BE2C (cell line): ENCODE data around the gene NRXN3.

Experiments used
- DNase-seq: peaks from one replicate; pipeline ENCODE4 v3.0.0-alpha.2; 2020
- H3K27me3 ChIP-seq: fragments of 250-450 bp; sonication (Bioruptor Pico); 2 replicates; pipeline ENCODE4 v1.5.1; 2020; ENCODE audit warnings: mild to moderate bottlenecking
- H3K36me3 ChIP-seq: fragments of 250-450 bp; sonication (Bioruptor Pico); 2 replicates; pipeline ENCODE4 v1.5.1; 2020; ENCODE audit warnings: mild to moderate bottlenecking
- H3K4me1 ChIP-seq: fragments of 250-450 bp; sonication (Bioruptor Pico); 2 replicates; pipeline ENCODE4 v1.5.1; 2020
- H3K4me3 ChIP-seq: 2 replicates; pipeline ENCODE4 v1.5.1; 2011; ENCODE audit warnings: low read depth, low read length
- H3K9me3 ChIP-seq: fragments of 250-450 bp; sonication (Bioruptor Pico); 2 replicates; pipeline ENCODE4 v1.5.1; 2020
- TF ChIP-seq, protein P1 (sequence below): IDR thresholded peaks from 2 replicates; pipeline ENCODE4 v1.5.1; 2012; ENCODE audit warnings: mild to moderate bottlenecking, low read depth, low read length

The NRXN3 gene

DNA sequence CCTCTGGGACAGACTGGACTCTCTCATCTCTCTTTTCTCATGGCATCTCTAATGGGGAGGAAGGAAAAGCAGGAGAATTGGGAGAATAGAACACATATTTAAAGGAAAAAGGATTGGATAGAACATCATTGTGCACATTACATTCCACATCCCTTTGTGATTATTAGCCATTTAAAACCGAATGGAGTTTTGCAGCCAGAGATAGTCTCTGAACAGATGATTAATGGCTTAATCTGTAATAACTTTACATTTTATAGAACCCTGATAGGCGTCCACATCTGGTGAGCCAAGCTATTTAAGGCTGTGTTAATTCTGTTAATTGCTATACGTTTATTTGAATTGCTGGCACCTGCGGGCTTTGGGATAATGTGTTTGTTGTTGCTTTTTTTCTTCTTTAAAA is 487.3 kb downstream of the NRXN3 start:
- H3K36me3 ChIP-seq, result no peaks in the 10 kb centered on the region
- H3K27me3 ChIP-seq, result no peaks in the 10 kb centered on the region
- no peaks in the 10 kb centered on the region for H3K9me3 ChIP-seq
- no peak for DNase-seq
- H3K4me3 ChIP-seq, result no peak overlapping the region
- no peaks in the 10 kb centered on the region for H3K4me1 ChIP-seq
- TF ChIP-seq, protein P1, sequence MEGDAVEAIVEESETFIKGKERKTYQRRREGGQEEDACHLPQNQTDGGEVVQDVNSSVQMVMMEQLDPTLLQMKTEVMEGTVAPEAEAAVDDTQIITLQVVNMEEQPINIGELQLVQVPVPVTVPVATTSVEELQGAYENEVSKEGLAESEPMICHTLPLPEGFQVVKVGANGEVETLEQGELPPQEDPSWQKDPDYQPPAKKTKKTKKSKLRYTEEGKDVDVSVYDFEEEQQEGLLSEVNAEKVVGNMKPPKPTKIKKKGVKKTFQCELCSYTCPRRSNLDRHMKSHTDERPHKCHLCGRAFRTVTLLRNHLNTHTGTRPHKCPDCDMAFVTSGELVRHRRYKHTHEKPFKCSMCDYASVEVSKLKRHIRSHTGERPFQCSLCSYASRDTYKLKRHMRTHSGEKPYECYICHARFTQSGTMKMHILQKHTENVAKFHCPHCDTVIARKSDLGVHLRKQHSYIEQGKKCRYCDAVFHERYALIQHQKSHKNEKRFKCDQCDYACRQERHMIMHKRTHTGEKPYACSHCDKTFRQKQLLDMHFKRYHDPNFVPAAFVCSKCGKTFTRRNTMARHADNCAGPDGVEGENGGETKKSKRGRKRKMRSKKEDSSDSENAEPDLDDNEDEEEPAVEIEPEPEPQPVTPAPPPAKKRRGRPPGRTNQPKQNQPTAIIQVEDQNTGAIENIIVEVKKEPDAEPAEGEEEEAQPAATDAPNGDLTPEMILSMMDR, result no peak

DNA sequence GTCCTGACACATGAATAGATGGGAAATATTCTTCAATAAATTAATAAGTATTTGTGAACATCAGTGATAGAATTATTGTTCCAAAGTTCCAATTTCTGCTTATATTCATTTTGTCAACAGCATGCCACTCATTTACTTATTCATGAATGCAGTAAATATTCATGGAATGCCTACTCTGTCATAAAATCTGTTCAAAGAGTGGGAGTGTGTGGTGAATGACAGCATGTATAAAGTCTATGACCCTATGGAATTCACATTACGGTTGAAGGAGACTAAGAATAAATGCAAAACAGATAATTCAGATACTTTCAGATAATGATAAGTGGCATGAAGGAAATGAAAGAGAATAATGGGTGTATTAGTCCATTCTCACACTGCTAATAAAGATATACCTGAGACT is 494.7 kb downstream of the NRXN3 start:
- Histone ChIP-seq H3K36me3 (no peaks in the 10 kb centered on the region), H3K4me1 (no peaks in the 10 kb centered on the region), H3K9me3 (no peaks in the 10 kb centered on the region), H3K4me3 (no peak overlapping the region), H3K27me3 (no peaks in the 10 kb centered on the region)
- DNase-seq, result no peak
- TF ChIP-seq, protein P1, result no peak

DNA sequence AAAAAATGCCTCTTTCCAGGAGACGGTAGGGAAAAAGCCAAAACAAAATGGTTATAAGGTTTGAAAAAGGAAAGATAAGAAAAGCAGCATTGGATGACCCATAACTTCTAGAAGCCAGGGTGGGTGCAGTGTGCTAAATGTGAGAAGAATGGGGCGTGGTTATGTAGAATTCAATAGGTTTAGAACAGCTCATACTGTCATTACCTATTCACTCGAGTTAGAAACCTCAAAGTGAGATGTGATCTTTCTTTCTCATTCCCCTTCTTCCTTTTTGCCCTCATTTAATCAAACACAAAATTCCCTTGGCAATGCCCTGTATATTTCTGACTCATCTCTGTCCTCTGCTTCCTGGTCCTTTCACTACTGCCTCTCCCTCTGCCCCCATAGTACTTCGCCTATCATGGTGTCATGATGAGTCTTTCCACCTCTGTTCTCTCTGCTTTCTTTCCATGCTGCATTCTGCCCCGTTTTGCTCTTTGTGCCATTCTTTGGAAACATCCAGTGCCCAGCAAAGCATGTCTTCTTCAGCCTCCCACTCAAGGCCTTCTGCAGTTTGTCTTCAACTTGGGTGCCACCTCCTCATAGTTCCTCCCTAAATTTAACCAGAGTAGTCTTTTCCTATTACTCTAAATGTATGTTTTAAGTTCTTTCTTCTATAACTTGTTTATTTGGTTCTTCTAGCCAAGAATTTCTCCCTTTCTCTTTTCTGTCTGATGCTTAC is 496.3 kb downstream of the NRXN3 start:
- no peak overlapping the region for H3K4me3 ChIP-seq

DNA sequence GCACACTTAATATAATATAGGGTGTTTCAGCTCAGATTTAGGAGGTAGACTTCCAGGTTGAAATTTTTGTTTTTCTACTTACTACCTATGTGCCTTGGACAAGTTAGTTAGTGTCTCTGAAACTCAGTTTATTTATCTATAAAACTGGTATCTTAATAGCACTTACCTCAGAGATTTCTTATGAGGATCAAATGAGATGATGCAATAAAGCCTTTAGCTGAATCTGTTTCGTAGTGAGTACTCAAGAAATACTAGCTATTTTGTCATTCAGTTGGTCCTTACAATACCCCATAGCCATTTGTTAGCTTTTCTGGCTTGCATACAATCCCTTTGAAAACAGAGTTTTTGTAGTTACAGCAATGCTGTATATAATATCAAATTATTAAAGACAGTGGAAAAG is 497.0 kb downstream of the NRXN3 start:
- Histone ChIP-seq H3K4me3 (no peak overlapping the region), H3K4me1 (no peaks in the 10 kb centered on the region), H3K27me3 (no peaks in the 10 kb centered on the region), H3K36me3 (no peaks in the 10 kb centered on the region), H3K9me3 (no peaks in the 10 kb centered on the region)
- TF ChIP-seq, protein P1, result no peak
- no peak for DNase-seq

More for the DNA sequence above, 496.3 kb downstream of the NRXN3 start:
- Histone ChIP-seq H3K36me3 (no peaks in the 10 kb centered on the region), H3K9me3 (no peaks in the 10 kb centered on the region), H3K4me1 (no peaks in the 10 kb centered on the region), H3K27me3 (no peaks in the 10 kb centered on the region)
- no peak for DNase-seq
- TF ChIP-seq, protein P1, result no peak

DNA sequence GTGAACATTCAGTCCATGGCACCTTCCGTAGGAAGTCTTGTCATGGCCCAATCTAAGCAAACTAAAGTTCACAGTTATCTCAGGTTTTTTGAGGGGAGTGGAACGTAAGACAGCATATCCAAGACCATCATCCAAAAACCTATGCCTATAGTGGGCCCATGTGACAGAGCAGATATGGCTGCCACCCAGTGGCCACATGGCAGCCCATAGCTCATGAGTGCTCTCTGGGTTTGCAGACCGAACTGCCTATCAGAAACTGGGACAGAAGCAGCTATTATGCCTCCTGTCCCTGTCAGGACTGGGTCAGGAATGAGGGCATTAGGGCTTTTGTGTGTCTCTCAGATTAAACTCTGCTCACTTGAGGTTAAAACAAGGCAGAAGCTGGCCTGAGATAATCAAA is 503.7 kb downstream of the NRXN3 start:
- TF ChIP-seq, protein P1, result no peak
- Histone ChIP-seq H3K27me3 (no peaks in the 10 kb centered on the region), H3K4me1 (no peaks in the 10 kb centered on the region), H3K36me3 (no peaks in the 10 kb centered on the region), H3K4me3 (no peak overlapping the region), H3K9me3 (no peaks in the 10 kb centered on the region)
- DNase-seq, result no peak

DNA sequence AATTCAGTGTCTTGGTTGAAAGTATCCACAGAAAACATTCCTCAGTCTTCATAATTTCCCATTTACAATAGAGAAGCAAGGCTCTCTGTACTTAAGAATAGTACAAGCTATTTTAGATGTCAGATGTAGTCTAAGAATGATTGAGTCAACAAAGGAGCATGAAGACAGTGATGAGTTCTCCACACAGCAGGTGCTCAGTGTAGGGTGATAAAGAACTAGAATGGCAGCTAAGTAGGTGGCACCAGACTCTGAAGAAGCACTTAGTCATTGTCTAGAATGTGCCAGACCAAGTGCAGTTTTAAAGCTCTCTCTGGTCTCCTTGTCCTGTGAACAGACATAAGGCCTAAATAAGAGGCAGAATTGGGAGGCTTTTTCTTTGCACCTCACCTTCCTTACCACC is 504.6 kb downstream of the NRXN3 start:
- Histone ChIP-seq H3K36me3 (no peaks in the 10 kb centered on the region), H3K27me3 (no peaks in the 10 kb centered on the region), H3K4me1 (no peaks in the 10 kb centered on the region), H3K4me3 (no peak overlapping the region), H3K9me3 (no peaks in the 10 kb centered on the region)
- TF ChIP-seq, protein P1, result no peak
- no peak for DNase-seq
